Measurements from ENCODE around the gene ETV6.

ETV6 gene

GRCh38 chr12:11686120-11686519, 36.6 kb downstream of the ETV6 start:
- TF ChIP-seq POLR2AphosphoS5 (IDR thresholded peaks at IDR 0.05; ENCODE audit: low read depth, low read length) (no peak), TAF1 (IDR thresholded peaks at IDR 0.05; ENCODE audit: borderline replicate concordance, low read depth, low read length) (no peak), POLR2A (IDR thresholded peaks at IDR 0.05; ENCODE audit: low read depth, low read length) (no peak)
- no peak for DNase-seq (ENCODE audit: insufficient read length)
- FAIRE-seq, result no peak

DNA sequence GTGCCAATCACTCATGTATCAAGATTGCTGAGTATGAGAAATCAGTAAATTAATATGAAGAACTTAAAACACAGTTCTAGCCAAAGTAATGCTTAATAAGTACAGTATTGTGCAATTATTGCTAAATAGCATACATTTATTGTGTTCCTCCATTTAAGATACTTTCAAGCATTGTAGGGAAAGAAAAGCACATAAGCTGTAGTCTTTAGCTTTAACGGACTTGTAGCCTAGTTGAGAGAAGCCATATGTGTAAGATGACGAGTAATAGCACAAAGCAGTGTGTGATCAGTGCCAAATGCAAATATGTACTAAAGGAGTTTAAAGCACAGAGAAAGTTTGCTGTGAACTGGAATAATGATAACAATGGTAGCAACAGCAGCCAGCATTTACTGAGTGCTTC, 38.1 kb downstream of the ETV6 start:
- no peak for DNase-seq (ENCODE audit: insufficient read length)
- TF ChIP-seq POLR2AphosphoS5 (IDR thresholded peaks at IDR 0.05; ENCODE audit: low read depth, low read length) (no peak), TAF1 (IDR thresholded peaks at IDR 0.05; ENCODE audit: borderline replicate concordance, low read depth, low read length) (no peak), POLR2A (IDR thresholded peaks at IDR 0.05; ENCODE audit: low read depth, low read length) (no peak)
- no peak for FAIRE-seq

DNA sequence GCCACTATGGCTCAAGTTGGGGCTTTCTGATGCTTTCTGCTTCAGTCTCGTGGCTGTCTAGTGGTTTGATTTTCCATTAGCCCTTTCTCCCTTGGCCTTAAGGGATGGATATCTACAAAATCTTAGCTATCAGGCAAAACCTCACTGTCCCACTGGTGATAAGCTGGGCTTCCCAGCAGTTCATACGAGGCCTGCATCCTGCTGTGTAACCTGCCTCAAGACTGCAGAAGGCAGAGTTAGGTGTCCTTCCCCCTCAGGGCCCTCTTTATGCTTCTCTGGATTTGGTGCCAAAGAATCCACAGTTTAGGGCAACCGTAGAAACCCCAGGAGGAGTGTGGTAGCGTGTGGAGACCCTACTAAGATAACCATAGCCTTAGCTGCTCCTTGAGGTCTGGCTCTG, 38.9 kb downstream of the ETV6 start:
- DNase-seq (ENCODE audit: insufficient read length) (no peak), FAIRE-seq (no peak)
- TF ChIP-seq POLR2AphosphoS5 (IDR thresholded peaks at IDR 0.05; ENCODE audit: low read depth, low read length) (no peak), POLR2A (IDR thresholded peaks at IDR 0.05; ENCODE audit: low read depth, low read length) (peak; percentile 37; the same call in 1 of the 2 replicates), TAF1 (IDR thresholded peaks at IDR 0.05; ENCODE audit: borderline replicate concordance, low read depth, low read length) (no peak)

GRCh38 chr12:11688831-11689230, 39.4 kb downstream of the ETV6 start:
- no peak for FAIRE-seq
- TF ChIP-seq POLR2A (IDR thresholded peaks at IDR 0.05; ENCODE audit: low read depth, low read length) (no peak), TAF1 (IDR thresholded peaks at IDR 0.05; ENCODE audit: borderline replicate concordance, low read depth, low read length) (no peak), POLR2AphosphoS5 (IDR thresholded peaks at IDR 0.05; ENCODE audit: low read depth, low read length) (no peak)
- DNase-seq (ENCODE audit: insufficient read length), result no peak

DNA sequence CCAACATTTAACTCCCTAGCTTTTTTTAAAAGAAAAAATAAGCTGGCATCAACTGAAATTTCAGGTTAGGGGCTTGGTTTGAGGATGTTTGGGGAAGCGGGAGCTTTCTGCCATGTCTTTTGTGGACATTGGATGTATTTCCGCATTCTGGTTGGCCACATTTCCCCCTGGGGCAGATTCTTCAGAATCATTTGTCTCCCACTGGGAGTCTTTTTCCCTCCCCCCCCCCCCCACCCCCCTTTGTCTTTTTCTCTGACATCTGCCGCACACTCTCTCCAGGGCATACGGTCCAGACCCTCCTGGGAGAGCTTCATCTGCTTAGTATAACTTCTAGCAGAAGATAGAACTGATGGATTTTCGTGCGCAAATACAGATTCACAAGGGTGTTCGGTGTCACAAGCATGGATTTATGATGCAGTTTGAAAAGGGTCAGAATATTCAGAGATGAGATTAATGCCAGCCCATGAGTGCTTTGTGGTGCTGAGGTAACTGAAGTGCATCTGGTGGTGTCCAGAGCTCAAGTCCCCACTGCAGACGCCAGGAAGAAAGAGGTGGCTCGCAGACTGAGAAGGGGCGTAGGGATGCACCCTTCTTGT, 40.2 kb downstream of the ETV6 start:
- DNase-seq (ENCODE audit: insufficient read length) (no peak), FAIRE-seq (no peak)
- no peak for TF ChIP-seq TAF1 (IDR thresholded peaks at IDR 0.05; ENCODE audit: borderline replicate concordance, low read depth, low read length)
- no peak for TF ChIP-seq POLR2A (IDR thresholded peaks at IDR 0.05; ENCODE audit: low read depth, low read length)
- no peak for TF ChIP-seq POLR2AphosphoS5 (IDR thresholded peaks at IDR 0.05; ENCODE audit: low read depth, low read length)

GRCh38 chr12:11693067-11693466, 43.6 kb downstream of the ETV6 start:
- no peak for DNase-seq (ENCODE audit: insufficient read length)
- no peak for FAIRE-seq
- no peak for TF ChIP-seq POLR2AphosphoS5 (IDR thresholded peaks at IDR 0.05; ENCODE audit: low read depth, low read length)
- no peak for TF ChIP-seq TAF1 (IDR thresholded peaks at IDR 0.05; ENCODE audit: borderline replicate concordance, low read depth, low read length)
- no peak for TF ChIP-seq POLR2A (IDR thresholded peaks at IDR 0.05; ENCODE audit: low read depth, low read length)

DNA sequence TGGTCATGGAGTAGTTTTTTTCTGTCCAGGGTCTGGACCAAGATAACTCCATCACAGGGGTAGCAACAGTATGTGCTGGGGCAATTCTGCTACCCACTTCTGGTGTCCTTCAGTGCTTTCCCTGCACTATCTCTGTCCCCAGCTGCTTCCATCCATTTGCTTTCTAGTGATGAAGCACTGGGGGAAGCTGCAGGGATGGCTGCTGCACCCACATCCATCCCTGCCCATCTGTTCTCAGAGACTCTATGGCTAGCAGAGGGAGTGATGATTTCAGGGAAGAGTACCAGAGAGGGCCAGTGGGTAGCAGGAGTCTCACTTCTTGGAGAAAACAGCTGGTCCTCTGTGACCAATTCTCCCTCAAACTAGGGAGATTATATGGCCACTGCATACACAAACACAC, 44.1 kb downstream of the ETV6 start:
- DNase-seq (ENCODE audit: insufficient read length) (no peak), FAIRE-seq (no peak)
- TF ChIP-seq TAF1 (IDR thresholded peaks at IDR 0.05; ENCODE audit: borderline replicate concordance, low read depth, low read length), result no peak
- TF ChIP-seq POLR2AphosphoS5 (IDR thresholded peaks at IDR 0.05; ENCODE audit: low read depth, low read length), result no peak
- no peak; the same call in 1 of the 2 replicates for TF ChIP-seq POLR2A (IDR thresholded peaks at IDR 0.05; ENCODE audit: low read depth, low read length)

DNA sequence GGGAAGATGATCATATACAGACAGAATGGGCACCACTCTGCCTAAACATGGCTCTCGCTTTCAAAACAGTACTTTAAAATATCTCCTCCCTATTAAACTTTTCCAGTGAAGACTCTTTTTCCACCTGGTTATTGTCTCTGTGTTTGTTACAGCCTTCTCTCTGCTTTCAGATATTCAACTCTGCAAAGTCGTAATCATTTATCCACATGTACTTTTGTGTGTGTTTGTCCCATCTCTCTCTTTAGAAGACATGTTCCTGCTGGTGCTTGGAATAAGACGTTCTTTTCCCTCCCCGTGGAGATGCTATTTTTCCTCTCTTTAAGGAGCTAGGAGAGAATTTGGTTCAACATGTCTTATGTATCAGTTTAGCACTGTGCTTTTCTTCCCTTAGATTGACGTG, 45.1 kb downstream of the ETV6 start:
- DNase-seq (ENCODE audit: insufficient read length) (no peak), FAIRE-seq (no peak)
- TF ChIP-seq POLR2AphosphoS5 (IDR thresholded peaks at IDR 0.05; ENCODE audit: low read depth, low read length), result no peak
- no peak for TF ChIP-seq POLR2A (IDR thresholded peaks at IDR 0.05; ENCODE audit: low read depth, low read length)
- TF ChIP-seq TAF1 (IDR thresholded peaks at IDR 0.05; ENCODE audit: borderline replicate concordance, low read depth, low read length), result no peak

DNA sequence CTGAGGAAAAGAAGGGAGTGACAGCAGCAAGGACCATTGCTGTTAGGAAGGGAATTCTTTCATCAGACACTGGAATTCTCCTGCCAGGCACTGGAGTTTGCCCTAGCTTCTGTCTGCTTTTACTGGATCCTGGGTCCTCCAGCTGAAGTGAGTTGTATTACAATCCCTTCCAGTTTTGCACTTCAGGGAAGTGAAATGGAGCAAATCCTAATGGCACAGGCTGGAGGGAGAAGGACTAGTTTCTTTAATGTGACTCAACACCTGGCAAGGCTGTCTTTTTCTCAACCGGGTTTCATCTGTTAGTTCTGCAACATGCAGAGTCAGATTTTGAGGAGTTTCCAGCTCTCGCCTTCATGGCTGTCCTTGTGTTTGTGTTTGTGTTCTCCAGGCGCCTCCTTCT, 45.8 kb downstream of the ETV6 start:
- TF ChIP-seq POLR2AphosphoS5 (IDR thresholded peaks at IDR 0.05; ENCODE audit: low read depth, low read length) (no peak), TAF1 (IDR thresholded peaks at IDR 0.05; ENCODE audit: borderline replicate concordance, low read depth, low read length) (no peak), POLR2A (IDR thresholded peaks at IDR 0.05; ENCODE audit: low read depth, low read length) (no peak)
- FAIRE-seq, result no peak
- DNase-seq (ENCODE audit: insufficient read length), result no peak

DNA sequence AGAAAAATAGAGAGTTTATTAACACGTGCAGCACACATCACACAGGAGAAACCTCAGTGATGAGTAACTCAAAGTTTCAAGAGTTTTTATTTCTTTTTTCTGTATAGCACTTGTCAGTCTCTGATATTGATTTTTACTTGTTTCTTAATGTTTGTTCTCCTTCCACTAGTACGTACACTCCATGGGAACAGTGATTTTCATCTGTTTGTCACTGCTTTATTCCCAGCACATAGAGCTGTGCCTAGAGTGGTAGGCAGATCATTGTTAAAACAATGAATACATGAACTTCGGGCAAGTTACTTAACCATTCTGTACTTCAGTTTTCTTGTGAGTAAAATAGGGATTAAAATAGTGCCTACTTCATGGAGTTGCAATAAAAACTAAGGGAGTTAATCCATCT, 46.6 kb downstream of the ETV6 start:
- FAIRE-seq (no peak), DNase-seq (ENCODE audit: insufficient read length) (no peak)
- no peak for TF ChIP-seq POLR2A (IDR thresholded peaks at IDR 0.05; ENCODE audit: low read depth, low read length)
- no peak for TF ChIP-seq TAF1 (IDR thresholded peaks at IDR 0.05; ENCODE audit: borderline replicate concordance, low read depth, low read length)
- no peak for TF ChIP-seq POLR2AphosphoS5 (IDR thresholded peaks at IDR 0.05; ENCODE audit: low read depth, low read length)

- TF ChIP-seq POLR2AphosphoS5 (IDR thresholded peaks at IDR 0.05; ENCODE audit: low read depth, low read length) (no peak), TAF1 (IDR thresholded peaks at IDR 0.05; ENCODE audit: borderline replicate concordance, low read depth, low read length) (no peak), POLR2A (IDR thresholded peaks at IDR 0.05; ENCODE audit: low read depth, low read length) (no peak)
- FAIRE-seq (no peak), DNase-seq (ENCODE audit: insufficient read length) (no peak)
Observed at GRCh38 chr12:11697131-11697530, 47.7 kb downstream of the ETV6 start.

- FAIRE-seq, result no peak
- DNase-seq (ENCODE audit: insufficient read length), result no peak
- TF ChIP-seq TAF1 (IDR thresholded peaks at IDR 0.05; ENCODE audit: borderline replicate concordance, low read depth, low read length) (no peak), POLR2AphosphoS5 (IDR thresholded peaks at IDR 0.05; ENCODE audit: low read depth, low read length) (no peak), POLR2A (IDR thresholded peaks at IDR 0.05; ENCODE audit: low read depth, low read length) (no peak)
Observed at GRCh38 chr12:11697670-11698387, 48.4 kb downstream of the ETV6 start.

Data from GM12892 (cell line).